ENCODE data around the gene VAT1.

- TF ChIP-seq POLR2AphosphoS5 (IDR thresholded peaks at IDR 0.05; ENCODE audit: borderline replicate concordance, low read depth, low read length), result no peak
- TF ChIP-seq EZH2 (IDR thresholded peaks at IDR 0.05), result no peak
- no peak for TF ChIP-seq FOXP2 (optimal IDR thresholded peaks at IDR 0.05; ENCODE audit: control extremely low read depth, extremely low read length, insufficient read depth)
Observed at GRCh38 chr17:42967925-42968324, 54.3 kb downstream of the VAT1 start.
